Panc1 (cell line): ENCODE data around the gene GRIA4. TPM values are rescaled to one million over a fixed set of nuclear protein-coding genes. Genes with fewer than 3 reads are reported as not detected.

Experiments used
- ATAC-seq: fragments of 200-7000 bp; cut with Tn5 transposase; 2 replicates; pipeline ENCODE4 v1.9.1; 2020; ENCODE audit warnings: mild to moderate bottlenecking, moderate library complexity
- BruUV-seq: library from RNA; stranded (reverse); fragments of 400-500 nt; replicated peaks from 2 replicates; lab custom pipeline; 2021; lab: Mats Ljungman, UMichigan
- CTCF ChIA-PET: fragments of 300-600 bp; sonication (Branson Sonifier 250); formaldehyde crosslinking; loops from one replicate; lab custom pipeline; 2022; ENCODE audit warnings: antibody characterized with exemption; lab: Charles Lee
- POLR2A ChIA-PET: fragments of 300-600 bp; sonication (Branson Sonifier 250); formaldehyde crosslinking; loops from one replicate; lab custom pipeline; 2022; ENCODE audit warnings: antibody characterized with exemption; lab: Charles Lee
- DNase-seq: peaks from one replicate; pipeline ENCODE4 v3.0.0-alpha.2; 2010; ENCODE audit warnings: low read depth, low spot score
- H3K27ac ChIP-seq: 2 replicates; pipeline ENCODE4 v1.5.1; 2011; ENCODE audit warnings: mild to moderate bottlenecking, low read length, inconsistent platforms
- H3K27me3 ChIP-seq: fragments of 200-500 bp; sonication (Bioruptor generic); 2 replicates; pipeline ENCODE4 v1.6.0; 2014; ENCODE audit warnings: low read length, inconsistent platforms; ENCODE audit not compliant: control insufficient read depth, insufficient read depth
- H3K36me3 ChIP-seq: fragments of 200-500 bp; sonication (Bioruptor generic); 2 replicates; pipeline ENCODE4 v1.5.1; 2014; ENCODE audit warnings: inconsistent platforms, mild to moderate bottlenecking, low read length, moderate library complexity; ENCODE audit not compliant: control insufficient read depth, insufficient read depth
- H3K4me1 ChIP-seq: 2 replicates; pipeline ENCODE4 v1.5.1; 2011; ENCODE audit warnings: inconsistent platforms, mild to moderate bottlenecking, low read length, moderate library complexity; ENCODE audit not compliant: control insufficient read depth, insufficient read depth
- H3K4me3 ChIP-seq, 2 experiments: 2 replicates each; pipeline ENCODE4 v1.5.1; 2011 to 2012; ENCODE audit warnings: low read depth in 2 of 2, low read length in 2 of 2, mild to moderate bottlenecking in 2 of 2, inconsistent platforms in 1 of 2, moderate library complexity in 1 of 2
- H3K9me3 ChIP-seq: fragments of 200-500 bp; sonication (Bioruptor generic); 2 replicates; pipeline ENCODE4 v1.5.1; 2014; ENCODE audit warnings: low read depth, mild to moderate bottlenecking, inconsistent platforms, low read length, moderate library complexity; ENCODE audit not compliant: control insufficient read depth, insufficient read depth
- CTCF ChIP-seq: fragments of 450-650 bp; IDR thresholded peaks from 2 replicates; pipeline ENCODE4 v1.5.1; 2017; ENCODE audit warnings: mild to moderate bottlenecking
- POLR2AphosphoS5 ChIP-seq: IDR thresholded peaks from 2 replicates; pipeline ENCODE4 v1.6.1; 2012; ENCODE audit warnings: mild to moderate bottlenecking, low read depth, low read length, moderate library complexity
- SIN3A ChIP-seq: IDR thresholded peaks from 2 replicates; pipeline ENCODE4 v1.6.1; 2012; ENCODE audit warnings: low read depth, mild to moderate bottlenecking, low read length, moderate library complexity, borderline replicate concordance; ENCODE audit not compliant: insufficient read depth
- TCF7L2 ChIP-seq: IDR thresholded peaks from 2 replicates; pipeline ENCODE4 v1.6.1; 2011; ENCODE audit warnings: mild to moderate bottlenecking, low read depth, low read length, inconsistent platforms
- in situ Hi-C: cut with HindIII; loops from 2 replicates; pipeline ENCODE4 v1.10.0; 2016; ENCODE audit warnings: low sequenced_read_pairs, low pct_unique_long_range_greater_than_20kb
- intact Hi-C: fragments of 100-400 bp; cut with micrococcal nuclease; formaldehyde crosslinking; loops from one replicate; pipeline ENCODE4 v1.10.0; 2022; ENCODE audit not compliant: unreplicated experiment
- total RNA-seq: library from RNA; stranded (reverse); gene quantifications from one replicate; pipeline ENCODE4 v1.2.1, GENCODE V29; 2021; ENCODE audit not compliant: unreplicated experiment
- TF ChIP-seq, protein P1 (sequence below), 2 experiments: IDR thresholded peaks; 2 replicates each; pipeline ENCODE4 v1.6.1; 2011 to 2012; ENCODE audit warnings: low read depth in 2 of 2, control low read depth in 1 of 2, low read length in 1 of 2, mild to moderate bottlenecking in 1 of 2, moderate library complexity in 1 of 2; ENCODE audit not compliant: insufficient read depth in 1 of 2

Gene GRIA4
- total RNA-seq, 1 experiment from 2014 or later: not detected

DNA sequence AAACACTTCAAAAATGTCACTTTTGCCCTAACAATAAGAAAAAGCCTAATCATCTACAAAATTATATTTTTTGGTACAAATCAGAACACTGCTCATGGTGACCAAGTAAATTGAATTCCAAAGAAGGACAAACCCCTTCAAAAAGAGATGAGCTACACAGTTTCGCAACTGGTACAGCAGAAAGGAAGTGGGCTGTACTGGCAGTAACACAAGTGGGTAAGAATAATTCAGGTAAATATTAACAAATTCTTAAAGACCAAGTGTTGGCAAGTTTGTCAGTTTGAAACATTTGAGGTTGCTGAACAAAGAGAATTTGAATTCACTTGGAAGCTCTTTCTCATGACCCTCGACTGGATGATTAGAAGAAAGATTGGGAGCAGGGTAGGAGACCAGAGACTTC, 376.7 kb downstream of the GRIA4 start:
- CTCF ChIA-PET: no interaction called here
- TF ChIP-seq SIN3A: no peak
- TF ChIP-seq TCF7L2: no peak
- TF ChIP-seq CTCF: no peak
- TF ChIP-seq POLR2AphosphoS5: no peak
- TF ChIP-seq, protein P1, sequence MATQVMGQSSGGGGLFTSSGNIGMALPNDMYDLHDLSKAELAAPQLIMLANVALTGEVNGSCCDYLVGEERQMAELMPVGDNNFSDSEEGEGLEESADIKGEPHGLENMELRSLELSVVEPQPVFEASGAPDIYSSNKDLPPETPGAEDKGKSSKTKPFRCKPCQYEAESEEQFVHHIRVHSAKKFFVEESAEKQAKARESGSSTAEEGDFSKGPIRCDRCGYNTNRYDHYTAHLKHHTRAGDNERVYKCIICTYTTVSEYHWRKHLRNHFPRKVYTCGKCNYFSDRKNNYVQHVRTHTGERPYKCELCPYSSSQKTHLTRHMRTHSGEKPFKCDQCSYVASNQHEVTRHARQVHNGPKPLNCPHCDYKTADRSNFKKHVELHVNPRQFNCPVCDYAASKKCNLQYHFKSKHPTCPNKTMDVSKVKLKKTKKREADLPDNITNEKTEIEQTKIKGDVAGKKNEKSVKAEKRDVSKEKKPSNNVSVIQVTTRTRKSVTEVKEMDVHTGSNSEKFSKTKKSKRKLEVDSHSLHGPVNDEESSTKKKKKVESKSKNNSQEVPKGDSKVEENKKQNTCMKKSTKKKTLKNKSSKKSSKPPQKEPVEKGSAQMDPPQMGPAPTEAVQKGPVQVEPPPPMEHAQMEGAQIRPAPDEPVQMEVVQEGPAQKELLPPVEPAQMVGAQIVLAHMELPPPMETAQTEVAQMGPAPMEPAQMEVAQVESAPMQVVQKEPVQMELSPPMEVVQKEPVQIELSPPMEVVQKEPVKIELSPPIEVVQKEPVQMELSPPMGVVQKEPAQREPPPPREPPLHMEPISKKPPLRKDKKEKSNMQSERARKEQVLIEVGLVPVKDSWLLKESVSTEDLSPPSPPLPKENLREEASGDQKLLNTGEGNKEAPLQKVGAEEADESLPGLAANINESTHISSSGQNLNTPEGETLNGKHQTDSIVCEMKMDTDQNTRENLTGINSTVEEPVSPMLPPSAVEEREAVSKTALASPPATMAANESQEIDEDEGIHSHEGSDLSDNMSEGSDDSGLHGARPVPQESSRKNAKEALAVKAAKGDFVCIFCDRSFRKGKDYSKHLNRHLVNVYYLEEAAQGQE (IDR thresholded peaks at IDR 0.05; ENCODE audit: insufficient read depth in 1 of 2, low read depth in 2 of 2, low read length in 1 of 2): no peak
- ATAC-seq (no peak), DNase-seq (no peak)
- H3K4me3 ChIP-seq: no peak overlapping the region
- no peak overlapping the region for H3K27ac ChIP-seq
- POLR2A ChIA-PET: no interaction called here
- in situ Hi-C loops (no loop called here), intact Hi-C loops (no loop called here)
- H3K36me3 ChIP-seq: no peaks in the 10 kb centered on the region
- H3K9me3 ChIP-seq: no peaks in the 10 kb centered on the region
- no peaks in the 10 kb centered on the region; the same call in 1 of the 2 replicates for H3K27me3 ChIP-seq
- no peaks in the 10 kb centered on the region for H3K4me1 ChIP-seq
- BruUV-seq: no TSS peak

- Histone ChIP-seq H3K4me3 (no peak overlapping the region), H3K27ac (no peak overlapping the region), H3K4me1 (no peaks in the 10 kb centered on the region), H3K36me3 (no peaks in the 10 kb centered on the region), H3K9me3 (no peaks in the 10 kb centered on the region), H3K27me3 (no peaks in the 10 kb centered on the region; the same call in 1 of the 2 replicates)
- no peak for TF ChIP-seq SIN3A
- TF ChIP-seq POLR2AphosphoS5: no peak
- no peak for TF ChIP-seq TCF7L2
- TF ChIP-seq CTCF: no peak
- TF ChIP-seq, protein P1 (IDR thresholded peaks at IDR 0.05; ENCODE audit: insufficient read depth in 1 of 2, low read depth in 2 of 2, low read length in 1 of 2): no peak
- intact Hi-C loops: no loop called here
- no peak for DNase-seq
- ChIA-PET POLR2A (no interaction called here), CTCF (no interaction called here)
- ATAC-seq: no peak
- BruUV-seq: no TSS peak
- in situ Hi-C loops: no loop called here
Observed at GRCh38 chr11:105988197-105988596, 378.3 kb downstream of the GRIA4 start.
